GM15510 (cell line): ENCODE data around the gene EIF3L.

Experiments
- POLR2A ChIP-seq: IDR thresholded peaks from 3 replicates; pipeline ENCODE4 v1.6.1; 2011; ENCODE audit warnings: borderline replicate concordance; ENCODE audit not compliant: insufficient read length; ENCODE audit errors: extremely low read depth

The EIF3L gene

GRCh38 chr22:37849089-37849751, at the start of gene EIF3L:
Gene EIF3L, plus strand, starts transcription at chr22:37849419. Its CDS starts 31 bp downstream, at chr22:37849450.
- peak; percentile 85 for TF ChIP-seq POLR2A

- TF ChIP-seq POLR2A = no peak
Observed at GRCh38 chr22:37801946-37802309, 47.3 kb upstream of the EIF3L start.

GRCh38 chr22:37802310-37803194, 46.7 kb upstream of the EIF3L start:
- TF ChIP-seq POLR2A = no peak

- TF ChIP-seq POLR2A = no peak
Observed at GRCh38 chr22:37803195-37803638, 46.0 kb upstream of the EIF3L start.

DNA sequence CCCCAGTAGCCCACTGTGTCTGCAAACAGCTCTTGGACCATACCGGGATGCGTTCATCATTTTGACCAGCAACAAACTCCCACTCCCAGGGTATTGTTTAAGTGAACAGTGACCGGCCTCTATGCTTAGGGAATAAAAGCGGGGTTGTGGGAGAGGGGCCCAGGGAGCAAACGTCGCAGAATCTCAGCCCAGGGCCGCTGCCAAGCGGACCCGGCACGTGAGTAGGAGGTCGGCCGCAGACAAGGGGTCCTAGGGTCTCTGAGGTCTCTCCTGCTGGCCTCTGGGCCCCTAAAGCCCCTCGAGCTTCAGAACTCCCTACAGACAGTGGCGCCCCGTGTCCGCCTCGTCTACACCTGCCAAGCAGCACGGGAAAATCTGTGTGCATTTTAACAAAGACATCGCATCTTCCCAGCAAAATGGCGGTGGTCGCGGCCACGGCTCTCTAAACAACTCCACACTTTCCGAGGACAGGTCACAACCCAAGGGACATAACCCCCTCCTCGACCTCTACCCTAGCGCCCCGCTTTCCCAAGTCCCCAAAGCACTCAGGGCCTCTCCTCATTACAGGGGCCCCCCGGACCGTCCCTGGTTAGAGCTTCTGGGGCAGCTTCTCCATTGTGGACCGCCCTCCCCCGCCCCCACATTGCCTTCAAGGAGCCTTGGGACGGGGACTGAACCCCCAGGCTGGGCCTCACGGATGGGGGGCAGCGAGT, 45.4 kb upstream of the EIF3L start:
- TF ChIP-seq POLR2A = no peak

GRCh38 chr22:37804352-37804880, 44.8 kb upstream of the EIF3L start:
- TF ChIP-seq POLR2A = no peak

DNA sequence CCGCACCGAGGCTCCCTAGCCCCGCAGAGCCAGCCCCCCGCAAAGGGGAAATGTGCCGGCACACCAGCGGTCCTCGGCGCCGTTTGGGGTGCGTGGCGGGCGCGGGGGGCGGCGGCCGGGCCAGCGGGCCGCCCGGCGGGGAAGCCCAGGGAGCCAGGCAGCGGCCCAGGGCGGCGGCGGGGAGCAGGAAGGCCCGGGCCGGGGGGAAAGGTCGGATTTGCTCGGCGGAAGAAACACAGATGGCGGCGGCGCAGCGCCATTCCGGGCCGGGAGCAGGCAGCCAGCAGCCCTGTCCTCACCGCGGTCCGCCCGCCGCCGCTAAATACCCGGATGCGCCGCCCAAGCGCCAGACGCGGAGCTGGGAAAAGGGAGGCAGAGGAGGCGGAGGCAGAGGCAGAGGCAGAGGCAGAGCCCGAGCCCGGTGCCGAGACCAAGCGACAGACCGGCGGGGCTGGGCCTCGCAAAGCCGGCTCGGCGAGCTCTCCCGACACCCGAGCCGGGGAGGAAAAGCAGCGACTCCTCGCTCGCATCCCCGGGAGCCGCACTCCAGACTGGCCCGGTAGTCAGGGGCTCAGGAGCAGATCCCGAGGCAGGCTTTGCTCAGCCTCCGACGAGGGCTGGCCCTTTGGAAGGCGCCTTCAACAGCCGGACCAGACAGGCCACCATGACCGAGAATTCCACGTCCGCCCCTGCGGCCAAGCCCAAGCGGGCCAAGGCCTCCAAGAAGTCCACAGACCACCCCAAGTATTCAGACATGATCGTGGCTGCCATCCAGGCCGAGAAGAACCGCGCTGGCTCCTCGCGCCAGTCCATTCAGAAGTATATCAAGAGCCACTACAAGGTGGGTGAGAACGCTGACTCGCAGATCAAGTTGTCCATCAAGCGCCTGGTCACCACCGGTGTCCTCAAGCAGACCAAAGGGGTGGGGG, 44.1 kb upstream of the EIF3L start:
- no peak for TF ChIP-seq POLR2A

- no peak for TF ChIP-seq POLR2A
Observed at GRCh38 chr22:37805810-37806277, 43.4 kb upstream of the EIF3L start.

DNA sequence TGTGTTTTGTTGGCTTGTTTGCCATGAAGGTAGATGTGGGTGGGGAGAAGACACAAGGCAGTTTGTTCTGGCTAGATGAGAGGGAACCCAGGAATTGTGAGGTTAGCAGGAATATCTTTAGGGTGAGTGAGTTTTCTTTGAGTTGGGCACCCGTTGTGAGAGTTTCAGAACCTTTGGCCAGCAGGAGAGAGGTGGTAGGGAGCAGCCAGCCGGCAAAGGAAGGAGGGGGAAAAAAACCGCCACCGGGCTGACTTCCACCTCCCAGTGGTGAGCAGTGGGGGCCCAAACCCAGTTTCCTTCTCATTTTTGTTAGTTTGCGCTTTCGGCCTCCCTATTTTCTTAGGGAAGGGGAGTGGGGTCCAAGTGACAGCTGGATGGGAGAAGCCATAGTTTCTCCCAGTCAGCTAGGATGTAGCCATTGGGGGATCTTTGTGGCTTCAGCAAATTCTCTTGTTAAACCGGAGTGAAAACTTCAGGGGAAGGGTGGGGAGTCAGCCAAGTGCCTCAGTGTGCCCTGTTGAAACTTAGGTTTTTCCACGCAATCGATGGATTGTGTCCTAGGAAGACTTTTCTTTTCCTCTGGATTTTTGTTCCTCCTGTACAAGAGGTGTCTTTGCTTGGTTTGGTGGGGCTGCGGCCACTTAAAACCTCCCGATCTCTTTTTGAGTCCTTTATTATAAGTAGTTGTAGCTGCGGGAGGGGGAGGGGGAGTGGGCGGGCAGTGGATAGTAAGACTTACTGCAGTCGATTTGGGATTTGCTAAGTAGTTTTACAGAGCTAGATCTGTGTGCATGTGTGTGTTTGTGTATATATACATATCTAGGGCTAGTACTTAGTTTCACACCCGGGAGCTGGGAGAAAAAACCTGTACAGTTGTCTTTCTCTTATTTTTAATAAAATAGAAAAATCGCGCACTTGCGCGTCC, 42.5 kb upstream of the EIF3L start:
- TF ChIP-seq POLR2A = no peak

- peak; percentile 58 for TF ChIP-seq POLR2A
Observed at GRCh38 chr22:37807410-37808293, 41.6 kb upstream of the EIF3L start, which contains the start of gene GCAT. Gene GCAT, plus strand, starts transcription at chr22:37807934. Its CDS starts 34 bp downstream, at chr22:37807968.

GRCh38 chr22:37808294-37808657, 40.9 kb upstream of the EIF3L start:
- TF ChIP-seq POLR2A = no peak

DNA sequence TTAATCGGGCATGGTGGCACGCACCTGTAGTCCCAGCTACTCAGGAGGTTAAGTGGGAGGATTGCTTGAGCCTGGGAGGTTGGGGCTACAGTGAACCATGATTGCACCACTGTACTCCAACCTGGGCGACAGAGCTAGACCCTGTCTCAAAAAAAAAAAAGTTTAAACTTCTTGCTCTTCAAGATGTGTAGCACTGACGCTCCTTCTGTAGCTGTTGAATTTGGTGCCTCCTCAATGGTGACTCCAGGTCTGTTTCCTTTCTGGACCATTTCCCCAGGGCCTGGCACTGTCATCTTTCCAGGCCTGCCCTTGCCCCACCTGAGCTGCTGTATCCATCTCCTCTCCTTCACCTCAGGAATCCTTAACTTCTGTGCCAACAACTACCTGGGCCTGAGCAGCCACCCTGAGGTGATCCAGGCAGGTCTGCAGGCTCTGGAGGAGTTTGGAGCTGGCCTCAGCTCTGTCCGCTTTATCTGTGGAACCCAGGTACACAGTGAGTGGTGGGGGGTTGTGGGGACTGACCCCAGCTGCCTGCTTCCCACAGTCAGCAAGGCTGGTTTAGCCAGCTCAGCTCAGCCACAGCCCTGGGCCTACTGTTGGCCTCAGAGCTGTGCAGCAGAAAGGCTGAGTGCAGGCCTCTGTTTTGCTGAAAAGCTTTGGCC, 39.4 kb upstream of the EIF3L start:
- TF ChIP-seq POLR2A = no peak

GRCh38 chr22:37811867-37812266, 37.4 kb upstream of the EIF3L start:
- TF ChIP-seq POLR2A = no peak
